Body of pancreas (tissue), 4 donors: ENCODE data around the gene HSD17B1. TPM values are rescaled to one million over a fixed set of nuclear protein-coding genes. Genes with fewer than 3 reads are reported as not detected.
A peak's percentile ranks its signal among the peaks of the same experiment; 100 is the strongest.

Source experiments
- ATAC-seq: fragments of 150-250 bp; one replicate; pipeline ENCODE4 v1.9.1; 2016
- DNase-seq, 4 donors: peaks; one replicate each; pipeline ENCODE4 v3.0.0-alpha.2; 2019
- H3K27ac ChIP-seq, 4 donors: fragments of 200-600 bp; sonication (generic); 1 replicate in 3 of 4; 2 replicates in 1 of 4; pipeline versions ENCODE4 v1.5.1 to v1.6.1; 2016 to 2019; ENCODE audit warnings: mild to moderate bottlenecking in 1 of 4, mixed read lengths in 1 of 4, moderate library complexity in 1 of 4
- H3K27me3 ChIP-seq, 2 donors: fragments of 200-600 bp; sonication (generic); one replicate each; pipeline ENCODE4 v1.6.0; 2016; ENCODE audit warnings: mild to moderate bottlenecking in 1 of 2
- H3K36me3 ChIP-seq, 2 donors: fragments of 200-600 bp; sonication (generic); replicated peaks in 1 of 2; 2 replicates each; pipeline ENCODE4 v1.5.1; 2016; ENCODE audit warnings: low read depth in 2 of 2; ENCODE audit not compliant: insufficient read depth in 1 of 2
- H3K4me1 ChIP-seq: fragments of 200-600 bp; sonication (generic); one replicate; pipeline ENCODE4 v1.6.0; 2016
- H3K4me3 ChIP-seq, 2 donors: fragments of 200-600 bp; sonication (generic); 1 replicate in 1 of 2; 2 replicates in 1 of 2; pipeline ENCODE4 v1.5.1; 2016 to 2019
- H3K9me3 ChIP-seq, 3 donors: fragments of 200-600 bp; sonication (generic); 1 replicate in 2 of 3; 2 replicates in 1 of 3; pipeline ENCODE4 v1.5.1; 2016
- CTCF ChIP-seq, 7 experiments: fragments of 450-650 bp in 4 of 7; fragments of 200-600 bp in 3 of 7; sonication (generic) in 3 of 7; IDR thresholded peaks; one replicate each; pipeline ENCODE4 v1.5.1; 2016 to 2019; ENCODE audit warnings: antibody characterized with exemption in 7 of 7
- POLR2A ChIP-seq, 3 donors: fragments of 450-650 bp; IDR thresholded peaks; one replicate each; pipeline ENCODE4 v1.6.1; 2016; ENCODE audit warnings: antibody characterized with exemption in 3 of 3, mild to moderate bottlenecking in 2 of 3
- WGBS, 2 donors: methylation state at CpG; one replicate each; pipeline ENCODE4 v1.1.5; 2017; 5-methylcytosine and 5-hydroxymethylcytosine counted together
- intact Hi-C: fragments of 100-400 bp; cut with DNase I; formaldehyde crosslinking; loops from one replicate; pipeline ENCODE4 v1.15.1; 2023
- total RNA-seq, 2 donors: library from RNA; depleted of rRNA; stranded (reverse); fragments of >200 nt; gene quantifications; one replicate each; pipeline ENCODE4 v1.1.0, GENCODE V29; 2016

The HSD17B1 gene
- total RNA-seq, 2 donors from 2014 or later = 0.78 to 9.2 TPM

GRCh38 chr17:42522263-42522790 is 30.4 kb upstream of the HSD17B1 start:
- intact Hi-C loops = no loop called here
- no peak overlapping the region for H3K4me3 ChIP-seq
- DNase-seq = no peak
- 73 to 87% methylated on average over 7 to 9 of the region's 9 CpGs for WGBS, 2 donors
- H3K27ac ChIP-seq = peak overlapping the region in 1 of 4 donors; percentile 76
- no peak for TF ChIP-seq CTCF (IDR thresholded peaks at IDR 0.05)
- no peak for TF ChIP-seq POLR2A (IDR thresholded peaks at IDR 0.05)
- H3K9me3 ChIP-seq = no peaks in the 10 kb centered on the region
- peaks cover 41% of the 10 kb centered on the region for H3K4me1 ChIP-seq
- no peaks in the 10 kb centered on the region for H3K27me3 ChIP-seq
- ATAC-seq = no peak
- H3K36me3 ChIP-seq = no peaks in the 10 kb centered on the region

- H3K4me3 ChIP-seq = no peak overlapping the region
- DNase-seq = no peak
- TF ChIP-seq POLR2A (IDR thresholded peaks at IDR 0.05) = no peak
- no peak for TF ChIP-seq CTCF (IDR thresholded peaks at IDR 0.05)
- intact Hi-C loops = no loop called here
- no peaks in the 10 kb centered on the region for H3K27me3 ChIP-seq
- 91 to 95% methylated on average over 4 to 6 of the region's 8 CpGs for WGBS, 2 donors
- H3K9me3 ChIP-seq = no peaks in the 10 kb centered on the region
- H3K36me3 ChIP-seq = no peaks in the 10 kb centered on the region
- H3K27ac ChIP-seq = peak overlapping the region in 1 of 4 donors; percentile 15
- ATAC-seq = no peak
- H3K4me1 ChIP-seq = peaks cover 37% of the 10 kb centered on the region
Measured at GRCh38 chr17:42522798-42523278, 29.9 kb upstream of the HSD17B1 start.

- TF ChIP-seq POLR2A (IDR thresholded peaks at IDR 0.05) (no peak), CTCF (IDR thresholded peaks at IDR 0.05) (no peak)
- Histone ChIP-seq H3K4me1 (peaks cover 22% of the 10 kb centered on the region), H3K4me3 (no peak overlapping the region), H3K36me3 (no peaks in the 10 kb centered on the region), H3K27ac (no peak overlapping the region), H3K9me3 (no peaks in the 10 kb centered on the region), H3K27me3 (no peaks in the 10 kb centered on the region)
- DNase-seq (no peak), ATAC-seq (no peak)
- WGBS, 2 donors = 78 to 92% methylated on average over 2 of the region's 2 CpGs
- intact Hi-C loops = no loop called here
Measured at GRCh38 chr17:42525221-42525620, 27.5 kb upstream of the HSD17B1 start.

GRCh38 chr17:42526031-42526444 is 26.7 kb upstream of the HSD17B1 start:
- 77 to 79% methylated on average over 6 of the region's 6 CpGs for WGBS, 2 donors
- peak; percentile 18 for ATAC-seq
- no peaks in the 10 kb centered on the region for H3K36me3 ChIP-seq
- H3K9me3 ChIP-seq = no peaks in the 10 kb centered on the region
- no peak overlapping the region for H3K27ac ChIP-seq
- peaks cover 24% of the 10 kb centered on the region for H3K4me1 ChIP-seq
- H3K27me3 ChIP-seq = no peaks in the 10 kb centered on the region
- no peak for TF ChIP-seq POLR2A (IDR thresholded peaks at IDR 0.05)
- TF ChIP-seq CTCF (IDR thresholded peaks at IDR 0.05) = no peak
- H3K4me3 ChIP-seq = no peak overlapping the region
- DNase-seq = peak in 2 of 4 donors; percentile 31 to 45
- intact Hi-C loops = no loop called here

GRCh38 chr17:42527932-42528331 is 24.8 kb upstream of the HSD17B1 start:
- TF ChIP-seq POLR2A (IDR thresholded peaks at IDR 0.05) = no peak
- no peak for TF ChIP-seq CTCF (IDR thresholded peaks at IDR 0.05)
- WGBS, 2 donors = 77 to 88% methylated on average over 6 of the region's 6 CpGs
- intact Hi-C loops = no loop called here
- Histone ChIP-seq H3K4me3 (no peak overlapping the region), H3K27me3 (no peaks in the 10 kb centered on the region), H3K4me1 (peaks cover 32% of the 10 kb centered on the region), H3K27ac (no peak overlapping the region), H3K9me3 (no peaks in the 10 kb centered on the region), H3K36me3 (no peaks in the 10 kb centered on the region)
- ATAC-seq = no peak
- DNase-seq = no peak
